ENCODE results near the gene POLR1H.
A peak's percentile ranks its signal among the peaks of the same experiment; 100 is the strongest.

- TF ChIP-seq CTCF (conservative IDR thresholded peaks at IDR 0.05 in 1 of 2, IDR thresholded peaks at IDR 0.05 in 1 of 2; ENCODE audit: extremely low read depth in 1 of 2, insufficient read depth in 1 of 2, low read depth in 1 of 2, low read length in 2 of 2) (peak in 1 of 2 donors; percentile 6), EZH2 (IDR thresholded peaks at IDR 0.05; ENCODE audit: borderline replicate concordance, low read length) (no peak)
These were observed 14.2 kb downstream of the POLR1H start, which contains the start of gene RNF39 for GRCh38 chr6:30075094-30075789.
